ENCODE data around the gene PTPRK.

- TF ChIP-seq, protein P1, sequence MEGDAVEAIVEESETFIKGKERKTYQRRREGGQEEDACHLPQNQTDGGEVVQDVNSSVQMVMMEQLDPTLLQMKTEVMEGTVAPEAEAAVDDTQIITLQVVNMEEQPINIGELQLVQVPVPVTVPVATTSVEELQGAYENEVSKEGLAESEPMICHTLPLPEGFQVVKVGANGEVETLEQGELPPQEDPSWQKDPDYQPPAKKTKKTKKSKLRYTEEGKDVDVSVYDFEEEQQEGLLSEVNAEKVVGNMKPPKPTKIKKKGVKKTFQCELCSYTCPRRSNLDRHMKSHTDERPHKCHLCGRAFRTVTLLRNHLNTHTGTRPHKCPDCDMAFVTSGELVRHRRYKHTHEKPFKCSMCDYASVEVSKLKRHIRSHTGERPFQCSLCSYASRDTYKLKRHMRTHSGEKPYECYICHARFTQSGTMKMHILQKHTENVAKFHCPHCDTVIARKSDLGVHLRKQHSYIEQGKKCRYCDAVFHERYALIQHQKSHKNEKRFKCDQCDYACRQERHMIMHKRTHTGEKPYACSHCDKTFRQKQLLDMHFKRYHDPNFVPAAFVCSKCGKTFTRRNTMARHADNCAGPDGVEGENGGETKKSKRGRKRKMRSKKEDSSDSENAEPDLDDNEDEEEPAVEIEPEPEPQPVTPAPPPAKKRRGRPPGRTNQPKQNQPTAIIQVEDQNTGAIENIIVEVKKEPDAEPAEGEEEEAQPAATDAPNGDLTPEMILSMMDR (conservative IDR thresholded peaks at IDR 0.05; ENCODE audit: low read length), result no peak
- no peak for TF ChIP-seq EZH2phosphoT487 (IDR thresholded peaks at IDR 0.05; ENCODE audit: borderline replicate concordance, low read depth, low read length)
Observed at GRCh38 chr6:127954082-127954481, 566.3 kb downstream of the PTPRK start.
